H1 (cell line): ENCODE results near the gene L3HYPDH. TPM values are rescaled to one million over a fixed set of nuclear protein-coding genes. Genes with fewer than 3 reads are reported as not detected.

ENCODE experiments used
- CTCF ChIA-PET: fragments of 300-600 bp; sonication (Branson Sonifier 250); formaldehyde crosslinking; loops from one replicate; lab custom pipeline; 2021; ENCODE audit not compliant: partially characterized antibody; lab: Charles Lee
- POLR2A ChIA-PET: fragments of 300-600 bp; sonication (Branson Sonifier 250); formaldehyde crosslinking; loops from one replicate; lab custom pipeline; 2021; ENCODE audit warnings: inconsistent platforms; ENCODE audit not compliant: partially characterized antibody; lab: Charles Lee
- DNase-seq, 2 experiments: peaks; one replicate each; pipeline versions ENCODE4 v3.0.0 to v3.0.0-alpha.2; 2010 to 2022; ENCODE audit warnings: low spot score in 2 of 2, low read depth in 1 of 2, mixed read lengths in 1 of 2
- FAIRE-seq: peaks from 2 replicates; lab custom pipeline; 2011; peaks lifted over from hg19 to GRCh38; lab: Jason Lieb, UNC
- H2AFZ ChIP-seq: 2 replicates; pipeline ENCODE4 v1.8.1; 2012; ENCODE audit warnings: low read length, inconsistent platforms
- H2AK5ac ChIP-seq: 2 replicates; pipeline ENCODE4 v1.6.1; 2013; ENCODE audit warnings: low read depth, low read length
- H2BK120ac ChIP-seq: replicated peaks from 2 replicates; pipeline ENCODE3; 2013; ENCODE audit warnings: low read depth, low read length, inconsistent platforms
- H2BK12ac ChIP-seq: 2 replicates; pipeline ENCODE4 v1.6.1; 2013; ENCODE audit warnings: low read depth, low read length
- H2BK15ac ChIP-seq: 2 replicates; pipeline ENCODE4 v1.6.1; 2013; ENCODE audit warnings: low read length
- H2BK20ac ChIP-seq: 2 replicates; pipeline ENCODE4 v1.6.1; 2013; ENCODE audit warnings: low read length
- H2BK5ac ChIP-seq: 2 replicates; pipeline ENCODE4 v1.6.1; 2013; ENCODE audit warnings: low read depth, low read length
- H3K14ac ChIP-seq: 2 replicates; pipeline ENCODE4 v1.6.1; 2013; ENCODE audit warnings: inconsistent platforms; ENCODE audit not compliant: insufficient read length
- H3K18ac ChIP-seq: 2 replicates; pipeline ENCODE4 v1.6.1; 2013; ENCODE audit warnings: low read length; ENCODE audit errors: extremely low read depth
- H3K23ac ChIP-seq: 2 replicates; pipeline ENCODE4 v1.6.1; 2013; ENCODE audit warnings: inconsistent platforms; ENCODE audit not compliant: insufficient read length
- H3K23me2 ChIP-seq: 2 replicates; pipeline ENCODE4 v1.6.1; 2013; ENCODE audit warnings: low read depth, low read length
- H3K27ac ChIP-seq: 2 replicates; pipeline ENCODE4 v1.6.1; 2011; ENCODE audit warnings: low read depth, low read length, inconsistent platforms
- H3K27me3 ChIP-seq, 4 experiments: replicated peaks in 1 of 4; 1 replicate in 1 of 4; 2 replicates in 3 of 4; pipeline versions ENCODE4 v1.6.1 to v1.8.1; 2011 to 2013; ENCODE audit warnings: low read length in 3 of 4, mild to moderate bottlenecking in 3 of 4, inconsistent platforms in 2 of 4, mixed read lengths in 2 of 4, moderate library complexity in 1 of 4; ENCODE audit not compliant: control insufficient read depth in 3 of 4, insufficient read depth in 3 of 4; ENCODE audit errors: extremely low read depth in 1 of 4
- H3K36me3 ChIP-seq, 4 experiments: 2 replicates each; pipeline versions ENCODE4 v1.6.1 to v1.8.1; 2011 to 2013; ENCODE audit warnings: mild to moderate bottlenecking in 4 of 4, low read length in 3 of 4, moderate library complexity in 2 of 4, control low read depth in 1 of 4, inconsistent platforms in 1 of 4; ENCODE audit not compliant: insufficient read depth in 4 of 4, control insufficient read depth in 2 of 4
- H3K4ac ChIP-seq: replicated peaks from 2 replicates; pipeline ENCODE3; 2013; ENCODE audit warnings: low read length, low read depth, mixed read lengths, inconsistent platforms; ENCODE audit not compliant: insufficient read length
- H3K4me1 ChIP-seq, 4 experiments: replicated peaks in 1 of 4; 1 replicate in 1 of 4; 2 replicates in 3 of 4; pipeline versions ENCODE4 v1.6.1 to v1.8.1; 2011 to 2013; ENCODE audit warnings: low read length in 3 of 4, inconsistent platforms in 2 of 4, mixed read lengths in 1 of 4; ENCODE audit not compliant: insufficient read depth in 4 of 4, control insufficient read depth in 3 of 4
- H3K4me2 ChIP-seq, 2 experiments: 2 replicates each; pipeline versions ENCODE4 v1.6.1 to v1.8.1; 2011 to 2013; ENCODE audit warnings: low read depth in 2 of 2, low read length in 2 of 2, control low read depth in 1 of 2, inconsistent platforms in 1 of 2, mild to moderate bottlenecking in 1 of 2; ENCODE audit not compliant: insufficient read depth in 1 of 2
- H3K4me3 ChIP-seq, 4 experiments: fragments of 200-600, 300-600 bp in 1 of 4; sonication (generic), shearing (Covaris generic), sonication (Bioruptor Twin) in 1 of 4; 2 replicates each; pipeline versions ENCODE4 v1.5.1 to v1.8.1; 2011 to 2016; ENCODE audit warnings: low read length in 4 of 4, low read depth in 3 of 4, control low read depth in 2 of 4, inconsistent platforms in 2 of 4, mild to moderate bottlenecking in 2 of 4, mixed read lengths in 1 of 4, moderate library complexity in 1 of 4; ENCODE audit not compliant: insufficient read depth in 2 of 4; ENCODE audit errors: extremely low read depth in 1 of 4
- H3K56ac ChIP-seq: replicated peaks from 2 replicates; pipeline ENCODE3; 2013; ENCODE audit warnings: low read depth, mild to moderate bottlenecking, mixed read lengths, low read length, inconsistent platforms; ENCODE audit not compliant: insufficient read length
- H3K79me1 ChIP-seq: 2 replicates; pipeline ENCODE4 v1.6.1; 2013; ENCODE audit warnings: low read depth, low read length, control low read depth
- H3K79me2 ChIP-seq, 2 experiments: 2 replicates each; pipeline versions ENCODE4 v1.6.1 to v1.8.1; 2012 to 2013; ENCODE audit warnings: low read length in 2 of 2, mild to moderate bottlenecking in 2 of 2, inconsistent platforms in 1 of 2; ENCODE audit not compliant: insufficient read depth in 2 of 2, control insufficient read depth in 1 of 2
- H3K9ac ChIP-seq, 4 experiments: replicated peaks in 1 of 4; 1 replicate in 1 of 4; 2 replicates in 3 of 4; pipeline versions ENCODE4 v1.6.1 to v1.8.1; 2011 to 2013; ENCODE audit warnings: low read depth in 3 of 4, low read length in 3 of 4, control low read depth in 2 of 4, mild to moderate bottlenecking in 2 of 4, moderate library complexity in 2 of 4, inconsistent platforms in 1 of 4; ENCODE audit errors: extremely low read depth in 1 of 4
- H3K9me3 ChIP-seq, 2 experiments: 2 replicates each; pipeline versions ENCODE4 v1.6.1 to v1.8.1; 2012 to 2013; ENCODE audit warnings: mild to moderate bottlenecking in 2 of 2, moderate library complexity in 2 of 2, control low read depth in 1 of 2, inconsistent platforms in 1 of 2, low read depth in 1 of 2, low read length in 1 of 2, mixed read lengths in 1 of 2; ENCODE audit not compliant: insufficient read depth in 2 of 2
- H4K20me1 ChIP-seq, 2 experiments: replicated peaks in 1 of 2; 2 replicates each; pipeline versions ENCODE3 to v1.8.1; 2011 to 2013; ENCODE audit warnings: inconsistent platforms in 2 of 2, low read length in 2 of 2, mild to moderate bottlenecking in 1 of 2; ENCODE audit not compliant: insufficient read depth in 2 of 2, control insufficient read depth in 1 of 2
- H4K5ac ChIP-seq: 2 replicates; pipeline ENCODE4 v1.6.1; 2013; ENCODE audit warnings: low read length, low read depth, mixed read lengths, inconsistent platforms; ENCODE audit not compliant: insufficient read length
- H4K8ac ChIP-seq: 2 replicates; pipeline ENCODE4 v1.8.0; 2013; ENCODE audit warnings: mild to moderate bottlenecking, moderate library complexity, low read length, inconsistent platforms; ENCODE audit not compliant: insufficient read depth; ENCODE audit errors: extremely low read depth
- H4K91ac ChIP-seq: replicated peaks from 2 replicates; pipeline ENCODE3; 2013; ENCODE audit warnings: low read length, mixed read lengths, inconsistent platforms; ENCODE audit not compliant: insufficient read length
- RXRA ChIP-seq: IDR thresholded peaks from 2 replicates; pipeline ENCODE4 v1.6.1; 2011; ENCODE audit warnings: low read depth, mild to moderate bottlenecking, low read length, moderate library complexity; ENCODE audit not compliant: insufficient read depth
- SUZ12 ChIP-seq: fragments of 200-600 bp; sonication (generic); IDR thresholded peaks from 2 replicates; pipeline ENCODE4 v1.6.1; 2012; ENCODE audit warnings: mild to moderate bottlenecking, inconsistent platforms, low read length, moderate library complexity, mixed read lengths
- TAF1 ChIP-seq: IDR thresholded peaks from 2 replicates; pipeline ENCODE4 v1.6.1; 2011; ENCODE audit warnings: mild to moderate bottlenecking, low read depth, low read length
- WGBS, 2 experiments: shearing (Covaris generic) in 1 of 2; methylation state at CpG; one replicate each; pipeline versions ENCODE4 v1.1.6 to v1.1.7; 2013 to 2015; ENCODE audit warnings: low lambda C conversion rate in 2 of 2, mixed read lengths in 2 of 2, inconsistent platforms in 1 of 2, low coverage in 1 of 2, missing lambda C conversion rate in 1 of 2; ENCODE audit not compliant: insufficient replicate concordance in 2 of 2, insufficient coverage in 1 of 2, insufficient read length in 1 of 2; ENCODE audit errors: extremely low coverage in 1 of 2, missing lambda C conversion rate in 1 of 2; 5-methylcytosine and 5-hydroxymethylcytosine counted together
- polyA plus RNA-seq, 7 experiments: library from polyadenylated mRNA; depleted of rRNA in 3 of 7; stranded (reverse) in 5 of 7; unstranded in 2 of 7; fragments of >200 nt in 5 of 7; fragments of 200-250 nt in 2 of 7; gene quantifications; 1 replicate in 5 of 7; 2 replicates in 1 of 7; 4 replicates in 1 of 7; pipeline versions ENCODE4 v1.2.1 to v1.2.3, GENCODE V29; 2011 to 2013; ENCODE audit warnings: missing spikeins in 2 of 7, mixed read lengths in 2 of 7
- total RNA-seq: library from RNA; stranded (reverse); fragmentation: NEBNext Ultra II Directional; extraction: Animal tissue kit (Norgen Biotek cat#: 25700); gene quantifications from 2 replicates; pipeline ENCODE4 v1.2.1, GENCODE V29; 2021

The L3HYPDH gene
- total and polyA plus RNA-seq, 2 of the 8 experiments (the other 6 are each of a cell fraction or from before 2014, with no cell fraction given): 11.2 to 15.8 TPM

- H3K4ac ChIP-seq: no peak overlapping the region
- no peak overlapping the region for H2BK120ac ChIP-seq
- H2BK20ac ChIP-seq: no peak overlapping the region
- H3K18ac ChIP-seq: no peak overlapping the region
- H2BK15ac ChIP-seq: no peak overlapping the region
- H4K20me1 ChIP-seq: peaks cover 0 to 7% of the 10 kb centered on the region in 2 experiments
- H2BK12ac ChIP-seq: no peak overlapping the region
- H3K4me3 ChIP-seq: no peak overlapping the region
- no peak overlapping the region for H4K91ac ChIP-seq
- H3K4me1 ChIP-seq: peaks cover 0 to 10% (median 4%) of the 10 kb centered on the region in 4 experiments; a peak in 4 of 7 replicates
- no peak overlapping the region for H3K56ac ChIP-seq
- no peaks in the 10 kb centered on the region for H3K79me2 ChIP-seq
- H3K79me1 ChIP-seq: no peaks in the 10 kb centered on the region
- H2AK5ac ChIP-seq: no peak overlapping the region
- FAIRE-seq (no peak), DNase-seq (no peak)
- no peak overlapping the region for H3K4me2 ChIP-seq
- no peak overlapping the region for H3K27ac ChIP-seq
- no peak for TF ChIP-seq SUZ12
- TF ChIP-seq RXRA: no peak
- TF ChIP-seq TAF1: no peak
- no peak overlapping the region for H3K14ac ChIP-seq
- no peaks in the 10 kb centered on the region; a peak in 1 of 4 replicates for H3K9me3 ChIP-seq
- POLR2A ChIA-PET: no interaction called here
- no peak overlapping the region for H2AFZ ChIP-seq
- H3K9ac ChIP-seq: no peak overlapping the region
- H3K36me3 ChIP-seq: no peaks in the 10 kb centered on the region; a peak in 1 of 8 replicates
- peaks cover 15% of the 10 kb centered on the region; the same call in 1 of the 2 replicates for H3K23me2 ChIP-seq
- H3K27me3 ChIP-seq: peaks cover 0 to 18% (median 10%) of the 10 kb centered on the region in 4 experiments; a peak in 6 of 7 replicates
- no peak overlapping the region for H2BK5ac ChIP-seq
- H4K5ac ChIP-seq: no peak overlapping the region
- H4K8ac ChIP-seq: no peak overlapping the region
- 94% methylated on average over 1 of the region's 1 CpG; no CpG with 5 or more reads in 1 of the 2 experiments for WGBS, 2 experiments
- CTCF ChIA-PET: interaction anchor here (0.7 to 2.2 kb wide), 3 partner anchors 25 to 504 kb away, joined by 3 to 6 read pairs (median 4); partner anchors contain the start of gene CCDC175
- H3K23ac ChIP-seq: no peak overlapping the region
Measured at GRCh38 chr14:59460378-59460777, 23.8 kb downstream of the L3HYPDH start.
